AG09309 (cell line): Measurements from ENCODE around the gene HOXC4.

ENCODE experiments used
- DNase-seq: peaks from one replicate; pipeline ENCODE4 v3.0.0-alpha.2; 2010; ENCODE audit warnings: low read depth
- H3K4me3 ChIP-seq: 2 replicates; pipeline ENCODE4 v1.5.1; 2011; ENCODE audit warnings: mild to moderate bottlenecking, low read depth, low read length, moderate library complexity; ENCODE audit not compliant: control insufficient read depth
- CTCF ChIP-seq: IDR thresholded peaks from 2 replicates; pipeline ENCODE4 v1.5.1; 2011; ENCODE audit warnings: mild to moderate bottlenecking, low read depth, low read length, inconsistent platforms; ENCODE audit not compliant: insufficient read depth, control insufficient read depth; ENCODE audit errors: missing control alignments

HOXC4 gene

GRCh38 chr12:54031480-54031879 lies 22.2 kb upstream of the HOXC4 start:
- no peak for DNase-seq
- TF ChIP-seq CTCF: no peak
- no peak overlapping the region for H3K4me3 ChIP-seq

- H3K4me3 ChIP-seq: no peak overlapping the region
- no peak for DNase-seq
- TF ChIP-seq CTCF: no peak
Observed at GRCh38 chr12:54032086-54032619, 21.5 kb upstream of the HOXC4 start.

GRCh38 chr12:54032627-54033100 lies 21.0 kb upstream of the HOXC4 start, which contains the start of gene HOXC5:
Gene HOXC5 (plus strand): TSS chr12:54033050. CDS start chr12:54033123, 73 bp downstream.
- peak; percentile 95 for TF ChIP-seq CTCF
- H3K4me3 ChIP-seq: peak within 1 kb of the TSS; percentile 33
- DNase-seq: no peak

- TF ChIP-seq CTCF: no peak
- DNase-seq: no peak
- H3K4me3 ChIP-seq: peak overlapping the region; percentile 33
Observed at GRCh38 chr12:54033106-54033979, 20.3 kb upstream of the HOXC4 start.

GRCh38 chr12:54033980-54034784 lies 19.5 kb upstream of the HOXC4 start:
- peak overlapping the region; percentile 33 for H3K4me3 ChIP-seq
- no peak for TF ChIP-seq CTCF
- no peak for DNase-seq

GRCh38 chr12:54034785-54035310 lies 18.8 kb upstream of the HOXC4 start:
- no peak for DNase-seq
- no peak overlapping the region for H3K4me3 ChIP-seq
- no peak for TF ChIP-seq CTCF
